HG03565 (cell line): Measurements from ENCODE around the gene DNAAF8.
A peak's percentile ranks its signal among the peaks of the same experiment; 100 is the strongest.

ENCODE experiments used
- ATAC-seq: cut with Tn5 transposase; IDR thresholded peaks from one replicate; pipeline ENCODE4 v1.9.1; 2021; ENCODE audit warnings: mild to moderate bottlenecking, moderate library complexity; ENCODE audit not compliant: unreplicated experiment

Gene DNAAF8

DNA sequence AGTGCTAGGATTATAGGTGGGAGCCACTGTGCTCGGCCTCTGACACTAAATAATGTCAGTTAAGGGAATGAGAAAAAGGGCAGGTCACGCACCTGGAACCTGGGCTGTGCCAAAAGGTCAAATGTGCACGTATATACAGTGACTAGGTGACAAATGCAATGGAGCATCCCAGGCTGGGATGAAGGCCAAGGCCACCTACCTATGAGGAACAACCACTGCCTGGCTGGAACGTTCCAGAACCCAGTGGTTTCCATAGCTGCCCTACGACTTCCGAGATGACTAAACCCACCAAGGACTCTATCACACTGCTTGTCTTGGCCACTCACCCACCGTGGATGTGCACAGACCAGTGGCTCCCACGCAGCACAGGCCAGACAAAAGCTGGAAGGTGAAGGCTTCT is 16.6 kb downstream of the DNAAF8 start:
- no peak for ATAC-seq

DNA sequence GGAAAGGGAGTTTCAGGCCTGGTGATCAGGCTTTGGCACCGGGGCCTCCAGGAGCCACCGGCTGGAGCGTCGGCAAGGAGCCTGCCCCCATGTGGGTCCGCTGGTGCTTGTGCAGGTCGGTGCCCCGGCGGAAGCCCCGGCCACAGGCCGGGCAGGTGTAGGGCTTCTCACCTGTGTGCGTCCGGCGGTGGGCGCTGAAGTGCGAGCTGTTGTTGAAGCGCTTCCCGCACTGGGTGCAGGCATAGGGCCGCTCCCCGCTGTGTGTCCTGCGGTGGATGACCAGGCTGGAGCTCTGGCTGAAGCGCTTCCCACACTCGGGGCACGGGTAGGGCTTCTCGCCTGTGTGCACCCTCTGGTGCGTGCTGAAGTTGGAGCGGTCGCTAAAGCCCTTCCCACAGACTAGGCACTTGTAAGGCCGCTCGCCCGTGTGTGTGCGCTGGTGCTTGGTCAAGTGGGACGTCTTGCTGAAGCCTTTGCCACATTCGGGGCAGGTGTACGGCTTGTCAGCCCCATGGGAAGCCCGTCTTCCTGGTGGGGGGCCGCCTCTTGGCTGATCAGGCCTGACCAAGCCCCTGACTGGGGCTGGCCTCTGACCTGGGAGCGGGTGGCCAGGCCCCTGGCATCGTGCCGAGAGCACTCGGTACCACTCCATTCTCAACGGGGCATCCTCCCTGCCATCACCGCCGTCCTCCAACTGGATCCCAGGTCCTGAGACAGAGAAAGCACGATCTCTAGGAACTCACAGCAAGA is 18.2 kb downstream of the DNAAF8 start:
- ATAC-seq = no peak

DNA sequence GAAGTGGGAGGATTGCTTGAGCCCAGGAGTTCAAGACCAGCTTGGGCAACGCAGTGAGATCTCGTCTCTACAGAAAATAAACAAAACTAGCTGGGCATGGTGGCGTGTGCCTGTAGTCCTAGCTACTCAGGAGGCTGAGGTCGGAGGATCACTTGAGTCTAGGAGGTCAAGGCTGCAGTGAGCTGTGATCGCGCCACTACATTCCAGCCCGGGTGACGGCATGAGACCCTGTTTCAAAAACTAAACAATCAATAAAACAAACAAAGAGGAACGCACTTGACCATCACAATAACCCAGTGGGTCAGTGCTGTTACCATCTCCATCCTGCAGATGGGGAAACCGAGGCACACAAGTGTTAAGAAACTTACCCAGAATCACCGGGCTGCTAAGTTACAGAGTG is 18.9 kb downstream of the DNAAF8 start:
- no peak for ATAC-seq

DNA sequence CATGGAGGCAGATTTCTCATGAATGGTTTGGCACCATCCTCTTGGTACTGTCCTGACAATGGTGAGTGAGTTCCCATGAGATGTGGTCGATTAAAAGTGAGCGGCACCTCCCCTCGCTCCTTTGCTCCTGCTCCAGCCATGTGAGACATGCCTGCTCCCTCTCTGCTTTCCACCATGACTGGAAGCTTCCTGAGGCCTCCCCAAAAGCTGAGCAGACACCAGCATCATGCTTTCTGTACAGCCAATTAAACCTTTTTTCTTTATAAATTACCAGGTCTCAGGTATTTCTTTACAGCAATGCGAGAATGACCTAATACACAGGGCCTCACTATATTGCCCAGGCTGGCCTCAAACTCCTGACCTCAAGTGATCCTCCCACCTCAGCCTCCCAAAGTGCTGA is 20.5 kb downstream of the DNAAF8 start:
- no peak for ATAC-seq

DNA sequence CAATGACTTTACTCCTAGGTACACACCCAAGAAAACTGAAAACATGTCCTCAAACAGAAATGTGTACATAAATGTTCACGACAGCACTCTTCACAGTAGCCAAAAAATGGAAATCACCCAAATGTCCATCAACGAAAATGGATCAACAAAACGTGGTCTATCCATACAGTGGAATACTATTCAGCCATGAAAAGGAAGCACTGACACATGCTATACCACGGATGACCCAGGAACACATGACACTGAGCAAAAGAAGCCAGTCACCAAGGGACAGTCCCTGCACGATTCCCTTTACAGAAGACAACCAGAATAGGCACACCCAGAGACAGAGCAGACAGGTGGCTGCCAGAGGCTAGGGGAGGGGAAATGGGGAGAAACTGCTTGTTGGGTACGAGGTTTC is 21.4 kb downstream of the DNAAF8 start:
- ATAC-seq = no peak

DNA sequence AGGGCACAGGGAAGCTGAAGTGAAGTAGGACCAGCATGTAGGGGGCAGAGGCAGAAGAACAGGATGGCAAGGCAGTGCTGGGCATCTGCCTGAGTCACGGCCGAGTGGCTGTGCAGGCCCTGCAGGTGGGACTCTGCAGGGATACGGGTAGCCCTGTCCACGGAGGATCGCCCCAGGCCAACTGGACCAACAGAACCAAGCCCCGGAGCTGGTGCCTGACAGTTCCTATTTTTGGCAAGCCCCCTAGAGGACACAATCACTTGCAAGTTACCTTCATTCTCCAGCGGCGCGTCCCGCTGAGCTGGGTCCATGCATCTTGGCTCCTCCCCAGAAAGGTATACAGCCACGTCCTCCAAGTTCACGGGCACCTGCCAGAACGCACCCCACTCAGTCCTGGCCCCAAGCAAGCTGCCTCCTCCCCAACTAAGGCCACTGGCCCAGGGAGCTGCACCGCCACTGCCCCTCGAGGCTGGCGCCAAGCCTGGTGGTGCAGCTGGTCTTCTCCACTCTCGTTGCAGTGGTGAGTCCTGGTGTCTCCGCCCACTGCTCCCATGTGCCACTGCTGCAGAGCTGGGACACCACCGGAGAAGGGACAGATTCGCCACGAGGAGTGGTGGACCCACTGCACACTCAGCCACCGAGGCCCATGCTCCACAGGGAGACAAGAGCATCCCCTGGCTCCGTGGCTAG is 26.0 kb downstream of the DNAAF8 start:
- no peak for ATAC-seq

DNA sequence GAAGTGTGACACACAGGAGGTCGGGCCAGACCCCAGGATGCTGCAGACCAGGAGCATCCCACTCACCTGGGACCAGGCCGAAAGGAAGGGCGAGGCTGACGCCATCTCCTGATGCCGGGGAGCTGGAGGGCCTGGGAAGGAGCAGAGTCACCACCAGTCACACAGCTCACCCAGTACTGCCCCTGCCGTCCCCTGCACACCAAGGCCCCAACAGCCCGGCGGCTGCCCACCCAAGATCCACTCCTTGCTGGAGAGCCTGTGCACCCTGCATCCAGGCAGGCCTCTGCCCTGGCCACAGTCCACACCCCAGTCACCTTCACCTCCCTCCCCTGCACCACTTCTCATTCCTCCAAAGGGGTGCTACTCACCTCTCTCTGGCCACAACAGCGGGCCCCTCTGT is 27.9 kb downstream of the DNAAF8 start:
- no peak for ATAC-seq

DNA sequence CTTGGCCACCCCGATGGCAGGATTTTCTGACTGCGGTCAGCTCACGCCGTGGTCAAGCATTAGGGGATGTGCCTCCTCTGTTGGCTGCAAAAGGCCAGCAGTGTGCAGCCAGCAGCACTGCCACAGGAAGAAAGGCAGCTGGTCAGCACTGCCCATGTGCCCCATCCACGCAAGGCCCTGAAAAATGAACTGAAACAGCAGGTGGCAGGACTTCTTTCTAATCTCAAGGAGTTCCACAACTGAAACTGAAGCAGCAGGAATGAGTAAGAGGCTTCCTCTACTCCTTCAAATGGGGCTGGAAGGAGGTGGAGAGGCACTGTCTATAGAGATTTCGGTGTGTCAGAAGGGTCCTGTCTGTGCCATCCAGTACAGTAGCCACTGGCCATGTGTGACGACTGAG is 29.5 kb downstream of the DNAAF8 start:
- no peak for ATAC-seq

DNA sequence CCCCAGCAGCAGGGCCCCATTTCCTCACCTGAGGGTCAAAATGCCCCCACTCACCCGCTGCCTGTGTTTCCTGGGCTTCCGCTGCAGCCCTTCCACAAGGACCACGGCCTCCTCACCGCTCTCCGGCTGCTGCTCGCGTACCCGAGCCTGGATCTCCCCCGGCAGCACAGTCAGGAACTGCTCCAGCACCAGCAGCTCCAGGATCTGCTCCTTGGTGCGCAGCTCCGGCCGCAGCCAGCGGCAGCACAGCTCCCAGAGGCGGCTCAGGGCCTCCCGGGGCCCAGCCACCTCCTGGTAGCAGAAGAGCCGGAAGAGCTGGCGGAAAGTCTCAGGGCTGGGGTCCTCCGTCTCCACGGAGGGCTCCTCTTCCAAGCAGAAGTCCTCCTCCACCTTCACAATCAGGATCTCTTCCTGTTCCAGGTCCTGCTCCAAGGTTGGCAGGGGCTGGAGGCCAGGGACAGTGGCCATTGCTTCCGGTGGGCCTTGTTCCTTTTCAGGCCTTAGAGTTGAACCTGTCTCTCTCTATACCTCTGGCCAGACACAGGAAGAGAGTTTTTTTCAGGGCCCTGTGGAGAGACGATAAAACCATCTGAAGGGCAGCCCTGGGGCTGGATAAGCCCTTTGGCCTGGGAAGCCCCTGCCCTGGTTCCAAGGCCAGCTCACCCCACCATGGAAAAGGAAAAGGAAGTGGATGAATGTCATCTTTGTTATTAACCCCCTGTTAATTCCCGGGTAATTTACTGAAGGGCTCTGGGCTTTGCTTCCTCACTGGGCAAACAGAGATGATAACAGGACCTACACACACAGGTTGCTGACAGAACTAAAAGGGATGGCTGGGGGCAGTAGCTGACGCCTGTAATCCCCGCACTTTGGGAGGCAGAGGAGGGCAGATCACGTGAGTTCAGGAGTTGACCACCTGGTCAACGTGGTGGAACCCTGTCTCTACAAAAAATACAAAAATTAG is 31.5 kb downstream of the DNAAF8 start:
- ATAC-seq = no peak

DNA sequence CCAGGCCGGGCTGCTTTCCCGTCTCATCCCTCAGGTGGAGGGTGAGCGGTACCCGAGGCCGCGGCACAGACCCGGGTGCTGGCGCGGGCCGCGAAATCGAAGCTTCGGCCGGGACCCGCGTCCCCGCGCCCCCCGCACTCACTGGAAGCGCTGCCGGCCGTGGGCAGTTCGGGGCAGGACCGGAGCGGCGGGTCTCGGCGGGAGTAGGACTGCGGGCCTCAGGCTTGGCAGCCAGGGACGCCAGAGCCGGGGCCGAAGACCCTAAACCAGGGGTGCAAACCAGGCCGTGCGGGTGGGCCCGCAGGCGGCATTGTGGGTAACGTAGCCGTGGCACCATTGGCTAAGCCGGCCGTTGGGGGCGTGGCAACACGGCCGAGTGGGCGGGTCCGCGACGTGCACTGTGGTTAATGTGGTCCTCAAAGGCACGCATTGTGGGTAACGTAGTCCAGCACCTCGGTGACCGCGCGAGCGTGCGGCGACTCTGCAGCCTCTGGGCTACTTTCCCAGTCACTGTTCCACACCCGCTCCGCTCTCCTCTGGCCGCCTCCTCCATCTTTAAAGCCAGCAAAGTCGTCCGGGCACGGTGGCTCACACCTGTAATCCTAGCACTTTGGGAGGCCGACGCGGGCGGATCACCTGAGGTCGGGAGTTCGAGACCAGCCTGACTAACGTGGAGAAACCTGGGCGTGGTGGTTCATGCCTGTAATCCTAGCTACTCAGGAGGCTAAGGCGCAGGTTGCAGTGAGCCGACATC is 32.7 kb downstream of the DNAAF8 start, which contains the start of gene ZNF500:
Gene ZNF500, minus strand, starts transcription at position 288 of the 754 bp plus-strand sequence. CDS start 1,184 bp downstream, outside the sequence.
- ATAC-seq = peak; percentile 83

DNA sequence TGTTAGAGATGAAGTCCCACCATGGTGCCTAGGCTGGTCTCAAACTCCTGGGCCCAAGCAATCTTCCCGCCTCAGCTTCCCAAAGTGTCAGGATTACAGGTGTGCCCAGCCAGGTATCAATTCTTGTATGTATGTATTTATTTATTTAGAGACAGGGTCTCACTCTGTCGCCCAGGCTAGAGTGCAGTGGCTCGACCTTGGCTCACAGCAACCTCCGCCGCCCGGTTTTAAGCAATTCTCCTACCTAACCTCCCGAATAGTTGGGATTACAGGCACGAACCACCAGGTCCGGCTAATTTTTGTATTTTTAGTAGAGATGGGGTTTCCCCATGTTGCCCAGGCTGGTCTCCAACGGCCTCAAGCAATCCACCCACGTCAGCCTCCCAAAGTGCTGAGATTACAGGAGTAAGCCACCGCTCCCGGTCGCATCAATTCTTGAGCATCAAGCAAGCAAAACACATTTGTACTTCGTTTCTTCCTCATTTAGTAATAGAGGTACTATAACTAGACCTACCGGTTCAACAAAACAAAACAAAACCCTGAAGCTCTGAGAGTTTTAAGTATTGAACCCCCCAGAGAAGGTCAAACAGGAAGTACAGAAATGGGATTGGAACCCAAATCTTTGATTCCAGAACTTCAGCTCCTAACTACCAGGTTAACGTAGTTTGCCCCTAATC is 33.7 kb downstream of the DNAAF8 start:
- ATAC-seq = no peak

DNA sequence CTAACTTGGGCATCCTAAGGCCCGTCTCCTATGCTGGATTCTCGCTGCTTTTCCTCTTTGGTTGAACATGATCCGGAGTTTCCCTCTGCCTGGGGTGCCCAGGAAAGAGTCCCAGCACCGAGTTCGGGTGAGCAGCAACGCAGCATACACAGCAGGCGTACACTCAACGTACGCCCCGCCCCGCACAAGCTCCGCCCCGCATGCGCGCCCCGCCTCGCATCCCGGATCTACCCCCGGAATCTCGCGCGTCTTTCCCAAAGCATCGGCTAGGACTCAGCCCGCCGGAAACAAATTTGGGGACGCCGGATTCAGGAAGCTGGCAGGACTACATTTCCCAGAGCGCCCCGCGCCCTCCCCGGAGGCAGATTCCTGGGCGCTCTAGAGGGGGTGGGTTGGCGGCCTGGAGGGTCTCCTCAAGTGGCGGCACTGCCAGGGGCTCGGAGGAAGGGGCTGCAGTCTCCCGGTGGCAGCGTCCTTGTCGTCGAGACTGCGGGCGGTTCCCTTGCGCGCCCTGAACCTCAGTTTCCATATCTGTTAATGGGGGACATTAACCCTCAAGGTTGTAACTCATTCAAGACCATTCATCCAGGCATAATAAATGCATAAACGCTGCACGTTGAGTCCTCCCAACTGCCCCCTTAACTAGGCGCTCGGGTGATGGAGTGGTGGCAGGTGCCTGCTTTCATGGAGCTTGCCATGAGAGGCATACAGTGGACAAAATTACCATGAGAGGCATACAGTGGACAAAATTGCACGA is 34.4 kb downstream of the DNAAF8 start:
- peak; percentile 45 for ATAC-seq

DNA sequence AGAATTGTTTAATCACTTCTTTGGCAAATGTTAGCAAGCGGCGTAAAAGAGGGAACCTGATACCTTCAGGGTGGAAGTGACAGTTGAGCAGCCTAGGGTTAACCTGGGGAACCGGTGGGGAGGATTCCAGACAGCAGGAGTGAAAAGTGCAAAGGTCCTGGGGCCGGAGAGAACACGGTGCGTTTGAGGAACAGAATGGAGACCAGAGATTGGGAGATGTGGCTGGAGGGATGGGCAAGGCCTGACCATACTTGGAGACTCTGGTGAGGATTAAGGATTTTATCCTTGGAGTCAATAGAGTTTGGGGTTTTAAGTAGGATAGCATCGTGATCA is 34.9 kb downstream of the DNAAF8 start:
- no peak for ATAC-seq

DNA sequence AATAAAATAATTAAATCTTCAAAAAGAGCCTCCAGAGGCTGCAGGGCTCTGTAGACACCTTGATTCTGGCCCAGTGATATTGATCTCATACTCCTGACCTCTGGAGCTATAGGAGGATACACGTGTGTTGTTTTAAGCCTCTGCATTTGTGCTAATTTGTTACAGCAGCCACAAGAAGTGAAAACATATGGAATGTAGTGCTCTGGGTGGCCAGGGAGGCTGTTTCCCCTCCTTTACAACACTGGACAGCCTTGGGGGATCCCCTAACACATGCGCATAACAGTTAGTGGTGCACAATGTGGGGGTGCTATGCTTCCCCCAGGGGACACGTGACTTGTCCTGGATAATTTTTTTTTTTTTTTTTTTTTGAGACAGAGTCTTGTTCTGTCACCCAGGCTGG is 37.3 kb downstream of the DNAAF8 start:
- no peak for ATAC-seq

DNA sequence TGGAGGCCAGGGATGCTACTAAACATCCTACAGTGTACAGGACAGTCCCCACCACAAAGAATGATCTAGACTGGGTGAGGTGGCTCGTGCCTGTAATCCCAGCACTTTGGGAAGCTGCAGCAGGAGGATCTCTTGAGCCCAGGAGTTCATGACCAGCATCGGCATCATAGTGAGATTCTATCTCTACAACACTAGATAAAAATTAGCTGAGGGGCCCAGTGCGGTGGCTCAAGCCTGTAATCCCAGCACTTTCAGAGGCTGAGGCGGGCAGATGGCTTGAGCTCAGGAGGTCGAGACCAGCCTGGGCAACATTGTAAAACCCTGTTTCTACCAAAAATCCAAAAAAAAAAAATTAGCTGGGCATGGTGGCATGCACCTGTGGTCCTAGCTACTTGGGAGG is 38.0 kb downstream of the DNAAF8 start:
- no peak for ATAC-seq

DNA sequence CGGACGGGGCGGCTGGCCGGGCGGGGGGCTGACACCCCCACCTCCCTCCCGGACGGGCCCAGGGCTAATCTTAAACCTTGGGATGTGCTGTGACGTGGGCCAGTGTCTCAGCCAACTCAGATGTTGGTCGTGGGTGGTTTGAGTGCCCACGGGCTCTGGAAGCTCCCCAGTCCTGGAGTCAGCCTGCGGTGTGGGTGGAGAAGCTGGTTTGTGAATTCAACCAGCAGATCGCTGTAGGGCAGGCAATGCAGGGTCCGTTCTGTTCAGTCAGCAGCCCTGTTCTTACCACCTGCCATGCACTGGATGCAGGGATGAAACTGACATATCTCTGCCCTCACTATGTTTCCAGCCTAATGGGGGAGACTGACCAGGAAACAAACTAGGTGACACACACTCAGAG is 40.7 kb downstream of the DNAAF8 start:
- no peak for ATAC-seq

DNA sequence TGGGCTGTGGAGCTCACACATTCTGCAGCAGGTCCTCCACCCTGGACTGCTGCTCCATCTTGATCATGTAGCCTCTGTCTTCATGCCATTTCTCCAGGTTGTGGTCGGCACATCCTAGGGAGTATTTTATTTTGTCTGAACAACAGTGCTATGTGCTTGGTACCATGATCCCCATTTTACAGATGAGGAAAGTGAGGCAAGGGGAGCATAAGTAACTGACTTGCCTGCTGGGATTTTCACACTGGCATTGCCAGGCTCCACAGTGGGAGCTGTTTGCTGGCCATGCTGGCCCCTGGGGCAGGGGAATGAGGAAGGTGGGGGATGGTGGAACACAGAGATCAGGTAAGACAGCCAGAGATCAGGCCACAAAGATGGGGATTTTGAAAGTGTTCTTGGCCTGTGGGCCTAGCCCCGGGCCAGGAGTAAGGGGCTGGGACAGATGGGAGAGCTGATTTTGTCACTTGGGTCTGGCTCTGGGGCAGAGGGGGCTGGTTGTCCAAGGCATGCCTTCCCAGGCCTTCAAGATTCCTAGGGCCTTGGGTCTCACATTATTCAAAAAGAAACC is 41.9 kb downstream of the DNAAF8 start:
- no peak for ATAC-seq

DNA sequence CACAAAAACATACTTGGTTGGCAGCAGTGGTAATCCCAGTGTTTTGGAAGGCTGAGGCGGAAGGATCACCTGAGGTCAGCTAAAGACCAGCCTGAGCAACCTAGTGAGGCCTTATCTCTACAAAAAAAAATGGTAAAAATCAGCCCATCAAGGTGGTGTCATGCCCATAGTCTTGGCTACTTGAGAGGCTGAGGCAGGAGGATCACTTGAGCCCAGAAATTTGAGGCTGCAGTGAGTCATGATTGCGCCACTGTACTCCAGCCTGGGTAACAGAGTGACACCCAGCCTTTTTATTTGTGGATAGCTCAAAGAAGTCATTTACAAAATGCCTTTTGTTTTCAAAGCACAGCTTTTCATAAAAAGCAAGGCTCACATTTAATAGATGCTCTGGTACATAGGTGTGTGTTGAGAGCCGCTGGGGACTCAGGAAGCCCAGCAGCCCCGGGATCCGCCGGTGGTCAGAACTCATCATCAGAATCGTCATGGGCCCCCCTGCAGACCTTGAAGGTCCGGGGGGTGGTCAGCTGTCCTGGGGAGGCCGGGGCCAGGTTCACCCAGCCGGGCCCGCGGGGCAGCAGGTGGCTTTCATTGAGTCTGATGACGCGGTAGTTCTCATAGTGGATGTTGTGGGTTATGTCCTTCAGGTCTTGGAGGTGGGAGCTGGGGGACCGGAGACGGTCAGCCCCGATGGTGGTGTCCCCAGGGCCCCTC is 43.2 kb downstream of the DNAAF8 start:
- no peak for ATAC-seq

DNA sequence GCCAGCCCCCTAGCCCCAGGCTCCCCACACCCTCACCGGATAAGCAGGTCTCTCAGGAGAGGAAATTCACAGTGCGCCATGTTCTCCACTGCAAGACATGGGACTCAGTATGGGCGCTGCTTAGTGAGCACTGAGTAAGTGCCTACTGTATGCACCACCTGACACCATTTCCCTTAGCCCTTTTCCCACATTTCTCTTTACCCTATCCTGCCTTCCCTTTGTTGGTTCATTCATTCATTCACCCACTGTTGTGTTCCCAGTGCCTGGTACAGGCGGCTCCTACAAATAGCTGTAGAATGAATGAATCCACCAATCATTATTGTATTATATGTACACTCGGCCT is 43.7 kb downstream of the DNAAF8 start:
- ATAC-seq = no peak
